HepG2 (cell line): ENCODE data around the gene OVCA2. TPM values are rescaled to one million over a fixed set of nuclear protein-coding genes. Genes with fewer than 3 reads are reported as not detected.

Experiments used
- ATAC-seq: fragments of 200-7000 bp; cut with Tn5 transposase; 3 replicates; pipeline ENCODE4 v1.9.1; 2020; ENCODE audit warnings: mild to moderate bottlenecking, moderate library complexity
- BruUV-seq: library from RNA; stranded (reverse); fragments of 400-500 nt; replicated peaks from 2 replicates; lab custom pipeline; 2021; lab: Mats Ljungman, UMichigan
- CTCF ChIA-PET: fragments of 300-600 bp; formaldehyde crosslinking; extraction: SDS; loops from one replicate; lab custom pipeline; 2021; ENCODE audit warnings: low total read pairs, inconsistent platforms, low intra/inter-chr PET ratio; lab: Yijun Ruan, JAX
- POLR2A ChIA-PET: fragments of 350-600 bp; sonication (Branson Sonifier 250); formaldehyde crosslinking; loops from one replicate; lab custom pipeline; 2020; ENCODE audit warnings: antibody characterized with exemption, inconsistent platforms; lab: Yijun Ruan, JAX
- DNase-seq: peaks from one replicate; pipeline ENCODE4 v3.0.0-alpha.2; 2015; ENCODE audit warnings: low spot score
- FAIRE-seq: peaks from 3 replicates; lab custom pipeline; 2011; peaks lifted over from hg19 to GRCh38; lab: Jason Lieb, UNC
- H2AFZ ChIP-seq: one replicate; pipeline ENCODE4 v1.6.1; 2011; ENCODE audit warnings: low read length, inconsistent platforms
- H3K27ac ChIP-seq: fragments of 300-600 bp; 3 replicates; pipeline ENCODE4 v1.8.0; 2011; ENCODE audit warnings: mixed run types, mild to moderate bottlenecking, mixed read lengths, low read length, inconsistent platforms; ENCODE audit not compliant: insufficient read depth; ENCODE audit errors: extremely low read length
- H3K27me3 ChIP-seq, 2 experiments: fragments of 200-600 bp in 1 of 2; 2 replicates in 1 of 2; 3 replicates in 1 of 2; pipeline versions ENCODE4 v1.6.0 to v1.8.0; 2011; ENCODE audit warnings: low read length in 2 of 2, mild to moderate bottlenecking in 2 of 2, moderate library complexity in 2 of 2, inconsistent platforms in 1 of 2; ENCODE audit not compliant: insufficient read depth in 2 of 2, control insufficient read depth in 1 of 2
- H3K36me3 ChIP-seq, 2 experiments: fragments of 200-600 bp in 1 of 2; replicated peaks in 1 of 2; 2 replicates in 1 of 2; 3 replicates in 1 of 2; pipeline versions ENCODE4 v1.5.1 to v1.8.0; 2011; ENCODE audit warnings: low read length in 2 of 2, inconsistent platforms in 1 of 2; ENCODE audit not compliant: insufficient read depth in 2 of 2, control insufficient read depth in 1 of 2
- H3K4me1 ChIP-seq: 2 replicates; pipeline ENCODE4 v1.5.1; 2012; ENCODE audit warnings: low read length, inconsistent platforms; ENCODE audit not compliant: insufficient read depth
- H3K4me2 ChIP-seq: 2 replicates; pipeline ENCODE4 v1.6.0; 2011; ENCODE audit warnings: low read depth, low read length, inconsistent platforms
- H3K4me3 ChIP-seq, 3 experiments: fragments of 200-600 bp in 1 of 3; sonication (generic), shearing (Covaris generic) in 1 of 3; replicated peaks in 1 of 3; 2 replicates each; pipeline ENCODE4 v1.5.1; 2011 to 2016; ENCODE audit warnings: low read length in 3 of 3, inconsistent platforms in 2 of 3, low read depth in 2 of 3, mild to moderate bottlenecking in 2 of 3, control low read depth in 1 of 3, mixed read lengths in 1 of 3; ENCODE audit not compliant: insufficient read depth in 1 of 3
- H3K79me2 ChIP-seq: one replicate; pipeline ENCODE4 v1.6.1; 2011; ENCODE audit warnings: low read length, inconsistent platforms; ENCODE audit not compliant: insufficient read depth
- H3K9ac ChIP-seq: 2 replicates; pipeline ENCODE4 v1.6.0; 2011; ENCODE audit warnings: mild to moderate bottlenecking, low read depth, low read length, inconsistent platforms; ENCODE audit not compliant: insufficient read depth
- H3K9me3 ChIP-seq: 2 replicates; pipeline ENCODE4 v1.5.1; 2012; ENCODE audit warnings: mild to moderate bottlenecking, low read length
- H4K20me1 ChIP-seq: 2 replicates; pipeline ENCODE4 v1.6.0; 2011; ENCODE audit warnings: inconsistent platforms, mild to moderate bottlenecking, low read length, moderate library complexity; ENCODE audit not compliant: insufficient read depth
- EZH2 ChIP-seq: conservative IDR thresholded peaks from 2 replicates; pipeline ENCODE4 v1.6.1; 2012; ENCODE audit warnings: mild to moderate bottlenecking, low read depth, low read length, moderate library complexity
- RFX3 ChIP-seq: IDR thresholded peaks from 2 replicates; pipeline ENCODE4 v1.6.1; 2016; ENCODE audit warnings: missing biosample characterization, missing genetic modification reagents
- SRY ChIP-seq: sonication (generic); formaldehyde crosslinking; IDR thresholded peaks from 2 replicates; pipeline ENCODE4 v1.8.0; 2022; ENCODE audit warnings: mild to moderate bottlenecking, missing genetic modification reagents
- WGBS: methylation state at CpG from one replicate; pipeline ENCODE4 v1.1.6; 2017; ENCODE audit warnings: low lambda C conversion rate; 5-methylcytosine and 5-hydroxymethylcytosine counted together
- in situ Hi-C: cut with HindIII; loops from 2 replicates; pipeline ENCODE4 v1.10.0; 2017; ENCODE audit warnings: low pct_unique_long_range_greater_than_20kb; ENCODE audit not compliant: extremely low pct_ligation_motif_present
- intact Hi-C: fragments of 100-400 bp; cut with micrococcal nuclease; formaldehyde crosslinking; loops from one replicate; pipeline ENCODE4 v1.10.0; 2022; ENCODE audit not compliant: unreplicated experiment
- polyA plus RNA-seq, 8 experiments: library from polyadenylated mRNA; depleted of rRNA in 3 of 8; stranded (reverse) in 7 of 8; unstranded in 1 of 8; fragments of >200 nt; fragmentation: Illumina TruSeq in 4 of 8; extraction: Trizol in 4 of 8; gene quantifications; 2 replicates each; pipeline versions ENCODE4 v1.2.1 to v1.2.3, GENCODE V29; 2011 to 2016; ENCODE audit warnings: low read depth in 4 of 8, missing spikeins in 1 of 8, mixed read lengths in 1 of 8; ENCODE audit not compliant: insufficient read depth in 1 of 8
- total RNA-seq, 5 experiments: library from RNA; depleted of rRNA; stranded (reverse); fragments of >200 nt; fragmentation: Illumina TruSeq; extraction: Trizol; gene quantifications; 2 replicates each; pipeline ENCODE4 v1.2.3, GENCODE V29; 2016; ENCODE audit warnings: low read depth in 1 of 5
- TF ChIP-seq, protein P1 (sequence below): sonication (generic); formaldehyde crosslinking; IDR thresholded peaks from 2 replicates; pipeline ENCODE4 v1.4.0; 2020; ENCODE audit warnings: missing genetic modification reagents

OVCA2 gene
- total and polyA plus RNA-seq, 2 of the 13 experiments (the other 11 are each of a cell fraction or from before 2014, with no cell fraction given), result 23.7 to 28.2 TPM

DNA sequence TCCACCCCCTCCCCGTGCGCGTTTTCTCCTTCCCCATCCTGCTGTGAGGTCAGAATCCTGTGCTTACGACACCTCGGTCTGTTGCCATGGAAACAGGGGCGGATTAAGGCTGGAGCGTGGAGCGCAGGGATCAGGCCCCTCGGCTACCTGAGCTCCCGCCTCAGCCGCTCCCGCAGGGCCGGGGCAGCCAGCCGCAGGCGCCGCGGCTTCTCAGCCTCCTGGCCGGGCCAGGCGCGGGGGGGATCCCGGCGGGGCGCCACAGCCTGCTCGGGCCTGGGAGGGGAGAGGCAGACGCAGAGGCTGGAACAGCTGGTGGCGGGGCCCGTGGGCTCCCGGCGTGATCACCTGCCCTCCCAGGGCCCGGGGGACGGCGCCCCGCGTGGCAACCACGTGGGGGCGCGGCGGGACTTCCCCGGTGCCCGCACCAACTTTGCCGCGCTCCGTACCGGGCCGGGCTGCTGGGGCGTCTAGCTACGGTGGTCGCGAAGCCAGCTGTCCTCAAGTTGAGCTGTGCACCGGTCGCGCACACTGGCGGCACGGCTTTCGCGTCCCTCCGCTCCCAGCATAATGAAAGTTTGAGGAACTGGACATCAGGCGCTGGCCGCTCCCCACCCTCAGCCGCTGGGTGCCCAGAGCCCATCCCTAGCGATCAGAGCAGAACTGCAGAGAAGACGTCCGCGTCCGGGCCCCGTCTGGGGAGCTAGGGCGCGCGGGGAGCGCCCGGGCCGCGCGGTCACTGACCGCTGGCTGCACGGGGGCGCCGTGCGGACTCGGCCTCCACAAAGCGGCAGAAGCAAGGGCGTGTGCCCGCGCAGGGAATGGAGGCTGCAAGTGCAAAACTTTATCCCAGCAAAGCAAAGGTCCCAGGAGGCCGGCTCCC is 17.9 kb upstream of the OVCA2 start (continued):
- TF ChIP-seq RFX3 (CRISPR knock-in tag), result peak; percentile 28; the same call in 1 of the 2 replicates

DNA sequence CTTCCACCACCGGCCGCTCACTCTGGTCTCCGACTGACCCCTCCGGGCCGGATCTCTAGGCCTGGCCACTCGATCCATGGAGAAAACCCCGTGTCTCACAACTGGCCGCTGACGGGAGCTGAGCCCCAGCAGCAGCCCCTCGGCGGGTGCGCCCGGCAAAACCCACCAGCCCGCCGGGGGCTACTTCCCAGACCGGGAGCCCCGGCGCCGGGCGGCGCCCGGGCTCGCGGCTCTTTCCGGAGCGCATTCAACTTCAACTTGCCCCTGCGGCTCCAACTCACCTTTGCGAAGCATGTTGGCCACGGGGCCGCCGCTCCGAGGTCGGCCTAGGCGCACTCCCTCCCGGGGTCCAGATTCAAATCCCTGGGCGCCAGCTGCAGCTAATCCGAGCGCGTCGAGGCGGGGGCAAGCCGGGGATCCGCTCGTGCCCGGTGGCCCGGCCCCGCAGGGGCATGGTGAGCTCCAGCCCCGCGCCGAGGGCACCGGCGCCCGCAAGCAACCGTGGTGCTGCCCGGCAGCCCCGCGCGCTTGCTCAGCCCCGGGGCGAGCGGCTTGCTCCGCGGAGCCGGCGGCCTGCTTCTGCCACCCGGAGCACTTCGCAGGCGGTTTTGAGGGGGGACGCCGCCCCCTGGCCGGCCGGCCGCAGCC is 17.1 kb upstream of the OVCA2 start:
- peaks cover 9 to 64% of the 10 kb centered on the region in 2 experiments for H3K27me3 ChIP-seq
- H3K36me3 ChIP-seq, result no peaks in the 10 kb centered on the region
- POLR2A ChIA-PET, result interaction anchor here (0.7 to 2.8 kb wide), 3 partner anchors 27 to 120 kb away, joined by 3 to 18 read pairs (median 18); no protein-coding TSS in a partner anchor

More for the DNA sequence above, 17.1 kb upstream of the OVCA2 start:
- Histone ChIP-seq H4K20me1 (no peaks in the 10 kb centered on the region), H3K4me3 (peak overlapping the region; percentile 48 to 67 (median 48); a peak in 5 of 6 replicates), H3K9me3 (no peaks in the 10 kb centered on the region), H2AFZ (no peak overlapping the region), H3K9ac (no peak overlapping the region), H3K4me1 (peaks cover 32% of the 10 kb centered on the region), H3K27ac (no peak overlapping the region), H3K79me2 (no peaks in the 10 kb centered on the region), H3K4me2 (peak overlapping the region; percentile 77)
- WGBS, result 0% methylated on average over 1 of the region's 73 CpGs
- intact Hi-C loops (loop anchor here (10.0 kb wide), 2 partner anchors 50 to 140 kb away; no protein-coding TSS in a partner anchor), in situ Hi-C loops (loop anchor here (5.0 to 25.0 kb wide), 2 partner anchors 117 to 312 kb away; partner anchors contain the start of genes TLCD2 and WDR81)
- TF ChIP-seq, protein P1, sequence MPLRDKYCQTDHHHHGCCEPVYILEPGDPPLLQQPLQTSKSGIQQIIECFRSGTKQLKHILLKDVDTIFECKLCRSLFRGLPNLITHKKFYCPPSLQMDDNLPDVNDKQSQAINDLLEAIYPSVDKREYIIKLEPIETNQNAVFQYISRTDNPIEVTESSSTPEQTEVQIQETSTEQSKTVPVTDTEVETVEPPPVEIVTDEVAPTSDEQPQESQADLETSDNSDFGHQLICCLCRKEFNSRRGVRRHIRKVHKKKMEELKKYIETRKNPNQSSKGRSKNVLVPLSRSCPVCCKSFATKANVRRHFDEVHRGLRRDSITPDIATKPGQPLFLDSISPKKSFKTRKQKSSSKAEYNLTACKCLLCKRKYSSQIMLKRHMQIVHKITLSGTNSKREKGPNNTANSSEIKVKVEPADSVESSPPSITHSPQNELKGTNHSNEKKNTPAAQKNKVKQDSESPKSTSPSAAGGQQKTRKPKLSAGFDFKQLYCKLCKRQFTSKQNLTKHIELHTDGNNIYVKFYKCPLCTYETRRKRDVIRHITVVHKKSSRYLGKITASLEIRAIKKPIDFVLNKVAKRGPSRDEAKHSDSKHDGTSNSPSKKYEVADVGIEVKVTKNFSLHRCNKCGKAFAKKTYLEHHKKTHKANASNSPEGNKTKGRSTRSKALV (CRISPR knock-in tag), result peak; percentile 98
- TF ChIP-seq EZH2 (0 out of 2 replicates have a peak, but pooled peaks have one; percentile 31), SRY (no peak)
- CTCF ChIA-PET, result interaction anchor here (1.7 to 2.5 kb wide), 2 partner anchors 115 to 143 kb away, joined by 6 to 31 read pairs; no protein-coding TSS in a partner anchor
- FAIRE-seq, result no peak
- no TSS peak for BruUV-seq
- no peak; the same call in 2 of the 3 replicates for ATAC-seq
- DNase-seq, result no peak
